ENCODE data around the gene PDIA3. TPM values are rescaled to one million over a fixed set of nuclear protein-coding genes. Genes with fewer than 3 reads are reported as not detected.

The PDIA3 gene
- total and polyA plus RNA-seq, 2 of the 13 experiments (the other 11 are each of a cell fraction or from before 2014, with no cell fraction given), result 238 to 433 TPM

GRCh38 chr15:43776718-43777266, 30.6 kb downstream of the PDIA3 start, which contains the start of gene ELL3 (continued):
- TF ChIP-seq ZFP82 (CRISPR knock-in tag; IDR thresholded peaks at IDR 0.05; ENCODE audit: borderline replicate concordance) (no peak), MTF1 (CRISPR knock-in tag; IDR thresholded peaks at IDR 0.05) (no peak), MIER2 (CRISPR knock-in tag; IDR thresholded peaks at IDR 0.05) (no peak), NFIB (CRISPR knock-in tag; IDR thresholded peaks at IDR 0.05; ENCODE audit: borderline replicate concordance) (no peak), ZNF362 (CRISPR knock-in tag; IDR thresholded peaks at IDR 0.05; ENCODE audit: borderline replicate concordance) (no peak), BHLHE40 (IDR thresholded peaks at IDR 0.05; ENCODE audit: low read length) (no peak), SP5 (CRISPR knock-in tag; IDR thresholded peaks at IDR 0.05; ENCODE audit: borderline replicate concordance, low read depth) (no peak), FOSL1 (CRISPR knock-in tag; IDR thresholded peaks at IDR 0.05; ENCODE audit: borderline replicate concordance) (no peak), ZNF816 (CRISPR knock-in tag; IDR thresholded peaks at IDR 0.05; ENCODE audit: borderline replicate concordance) (0 out of 2 replicates have a peak, but pooled peaks have one; percentile 31), ZFP36 (IDR thresholded peaks at IDR 0.05; ENCODE audit: borderline replicate concordance, low read depth, low read length, partially characterized antibody) (no peak), SP140L (CRISPR knock-in tag; IDR thresholded peaks at IDR 0.05; ENCODE audit: borderline replicate concordance) (no peak), YY1 (IDR thresholded peaks at IDR 0.05; ENCODE audit: insufficient read depth, insufficient replicate concordance, low read depth, low read length) (no peak), AKNA (CRISPR knock-in tag; IDR thresholded peaks at IDR 0.05; ENCODE audit: borderline replicate concordance) (no peak), ZNF577 (CRISPR knock-in tag; IDR thresholded peaks at IDR 0.05; ENCODE audit: borderline replicate concordance, low read depth) (no peak), ZNF10 (CRISPR knock-in tag; IDR thresholded peaks at IDR 0.05; ENCODE audit: borderline replicate concordance, low read depth) (no peak), ZNF788 (CRISPR knock-in tag; IDR thresholded peaks at IDR 0.05; ENCODE audit: borderline replicate concordance) (no peak), ZNF567 (CRISPR knock-in tag; IDR thresholded peaks at IDR 0.05; ENCODE audit: borderline replicate concordance) (0 out of 2 replicates have a peak, but pooled peaks have one; percentile 64), ZNF547 (CRISPR knock-in tag; IDR thresholded peaks at IDR 0.05) (no peak), ZNF136 (CRISPR knock-in tag; IDR thresholded peaks at IDR 0.05; ENCODE audit: low read depth) (no peak), ESRRA (CRISPR knock-in tag; IDR thresholded peaks at IDR 0.05; ENCODE audit: low read depth) (no peak), MATR3 (CRISPR knock-in tag; IDR thresholded peaks at IDR 0.05) (no peak), POLR2AphosphoS5 (IDR thresholded peaks at IDR 0.05; ENCODE audit: low read depth, low read length) (peak; percentile 58; the same call in 1 of the 2 replicates), ZNF451 (CRISPR knock-in tag; IDR thresholded peaks at IDR 0.05) (no peak; the same call in 1 of the 2 replicates)

All from HepG2 (cell line).